H1 (cell line): Measurements from ENCODE around the gene MCM3AP. TPM values are rescaled to one million over a fixed set of nuclear protein-coding genes. Genes with fewer than 3 reads are reported as not detected.
A peak's percentile ranks its signal among the peaks of the same experiment; 100 is the strongest.

Experiments
- BACH1 ChIP-seq: IDR thresholded peaks from 2 replicates; pipeline ENCODE4 v1.6.1; 2012; ENCODE audit warnings: low read length, improper control_type of control experiment
- CREB1 ChIP-seq: IDR thresholded peaks from 2 replicates; pipeline ENCODE4 v1.6.1; 2012; ENCODE audit warnings: inconsistent platforms
- EP300 ChIP-seq, 2 experiments: IDR thresholded peaks; 1 replicate in 1 of 2; 2 replicates in 1 of 2; pipeline ENCODE4 v1.6.1; 2011 to 2012; ENCODE audit warnings: low read depth in 2 of 2, low read length in 2 of 2, mild to moderate bottlenecking in 2 of 2, borderline replicate concordance in 1 of 2, inconsistent platforms in 1 of 2, moderate library complexity in 1 of 2
- FOSL1 ChIP-seq: IDR thresholded peaks from 2 replicates; pipeline ENCODE4 v1.6.1; 2011; ENCODE audit warnings: mild to moderate bottlenecking, low read depth, low read length, moderate library complexity; ENCODE audit not compliant: insufficient read depth
- GABPA ChIP-seq: IDR thresholded peaks from 2 replicates; pipeline ENCODE4 v1.6.1; 2011; ENCODE audit warnings: mild to moderate bottlenecking, low read length, moderate library complexity, borderline replicate concordance; ENCODE audit not compliant: insufficient read depth
- HDAC6 ChIP-seq: IDR thresholded peaks from one replicate; pipeline ENCODE4 v1.7.1; 2012; ENCODE audit warnings: low read depth, mild to moderate bottlenecking, inconsistent platforms, low read length, moderate library complexity
- KDM4A ChIP-seq: IDR thresholded peaks from one replicate; pipeline ENCODE4 v1.7.1; 2012; ENCODE audit warnings: low read depth, mild to moderate bottlenecking, moderate library complexity, low read length, inconsistent platforms; ENCODE audit not compliant: severe bottlenecking
- POLR2AphosphoS5 ChIP-seq: IDR thresholded peaks from 2 replicates; pipeline ENCODE4 v1.6.1; 2011; ENCODE audit warnings: low read depth, low read length
- RNF2 ChIP-seq: fragments of 200-900, 300-1000 bp; sonication (generic); IDR thresholded peaks from 2 replicates; pipeline ENCODE4 v1.7.1; 2016; ENCODE audit warnings: borderline replicate concordance, low read depth, mild to moderate bottlenecking, antibody characterized with exemption, low read length; ENCODE audit not compliant: poor library complexity, severe bottlenecking; ENCODE audit errors: missing control alignments
- SIX5 ChIP-seq: IDR thresholded peaks from 2 replicates; pipeline ENCODE4 v1.6.1; 2011; ENCODE audit warnings: mild to moderate bottlenecking, low read depth, low read length
- SUZ12 ChIP-seq: fragments of 200-600 bp; sonication (generic); IDR thresholded peaks from 2 replicates; pipeline ENCODE4 v1.6.1; 2012; ENCODE audit warnings: mild to moderate bottlenecking, inconsistent platforms, low read length, moderate library complexity, mixed read lengths
- TAF1 ChIP-seq: IDR thresholded peaks from 2 replicates; pipeline ENCODE4 v1.6.1; 2011; ENCODE audit warnings: mild to moderate bottlenecking, low read depth, low read length
- TCF12 ChIP-seq: IDR thresholded peaks from 2 replicates; pipeline ENCODE4 v1.6.1; 2011; ENCODE audit warnings: low read depth, mild to moderate bottlenecking, low read length
- polyA plus RNA-seq, 7 experiments: library from polyadenylated mRNA; depleted of rRNA in 3 of 7; stranded (reverse) in 5 of 7; unstranded in 2 of 7; fragments of >200 nt in 5 of 7; fragments of 200-250 nt in 2 of 7; gene quantifications; 1 replicate in 5 of 7; 2 replicates in 1 of 7; 4 replicates in 1 of 7; pipeline versions ENCODE4 v1.2.1 to v1.2.3, GENCODE V29; 2011 to 2013; ENCODE audit warnings: missing spikeins in 2 of 7, mixed read lengths in 2 of 7
- total RNA-seq: library from RNA; stranded (reverse); fragmentation: NEBNext Ultra II Directional; extraction: Animal tissue kit (Norgen Biotek cat#: 25700); gene quantifications from 2 replicates; pipeline ENCODE4 v1.2.1, GENCODE V29; 2021
- TF ChIP-seq, protein P1 (sequence below): IDR thresholded peaks from 2 replicates; pipeline ENCODE4 v1.6.1; 2012; ENCODE audit warnings: inconsistent platforms
- TF ChIP-seq, protein P2 (sequence below): IDR thresholded peaks from 2 replicates; pipeline ENCODE4 v1.6.1; 2012; ENCODE audit warnings: inconsistent platforms
- TF ChIP-seq, protein P3 (sequence below): IDR thresholded peaks from 2 replicates; pipeline ENCODE4 v1.6.1; 2012; ENCODE audit warnings: low read length, inconsistent platforms

Gene MCM3AP
- total and polyA plus RNA-seq, 2 of the 8 experiments (the other 6 are each of a cell fraction or from before 2014, with no cell fraction given), result 37.2 to 119 TPM

DNA sequence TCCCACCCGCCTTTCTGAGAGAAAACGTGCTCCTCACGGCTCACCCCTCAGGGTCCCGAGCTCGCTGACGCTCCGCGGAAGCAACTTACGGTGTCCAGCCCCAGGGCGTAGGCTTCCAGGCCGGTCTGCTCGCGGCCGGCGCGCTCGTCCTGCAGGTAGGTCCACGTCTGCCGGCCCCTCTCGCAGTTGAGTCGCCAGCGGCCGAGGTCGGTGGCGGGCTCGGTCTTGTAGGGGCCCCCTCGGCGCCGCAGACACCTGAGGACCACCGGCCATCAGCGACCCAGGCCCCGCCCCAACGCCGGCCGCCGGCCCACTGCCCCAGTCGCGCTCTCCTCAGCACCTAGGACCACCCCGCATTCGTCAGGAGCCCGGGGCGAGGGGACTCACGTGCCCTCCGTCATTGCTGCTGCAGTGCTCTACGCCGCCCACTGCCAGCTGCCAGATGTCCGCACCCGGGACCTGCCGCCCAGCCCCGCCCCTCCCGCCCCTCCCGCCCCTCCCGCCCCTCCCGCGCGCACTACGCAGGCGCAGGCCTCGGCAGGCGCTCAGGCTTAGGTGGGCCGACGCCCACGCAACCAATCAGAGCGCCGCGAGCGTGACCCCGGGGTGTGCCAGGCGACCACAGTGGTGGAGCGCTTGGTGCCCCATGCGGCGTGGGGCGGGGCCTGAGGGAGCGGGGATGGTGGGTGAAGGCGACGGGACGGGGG, 56.9 kb downstream of the MCM3AP start, which contains the start of gene LSS (continued):
- TF ChIP-seq, protein P1, sequence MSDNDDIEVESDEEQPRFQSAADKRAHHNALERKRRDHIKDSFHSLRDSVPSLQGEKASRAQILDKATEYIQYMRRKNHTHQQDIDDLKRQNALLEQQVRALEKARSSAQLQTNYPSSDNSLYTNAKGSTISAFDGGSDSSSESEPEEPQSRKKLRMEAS, result peak; percentile 78
- TF ChIP-seq CREB1, result peak; percentile 52; the same call in 1 of the 2 replicates
- no peak for TF ChIP-seq SIX5
- peak; percentile 94 for TF ChIP-seq KDM4A
- TF ChIP-seq POLR2AphosphoS5, result peak; percentile 79; the same call in 1 of the 2 replicates
- TF ChIP-seq, protein P2, sequence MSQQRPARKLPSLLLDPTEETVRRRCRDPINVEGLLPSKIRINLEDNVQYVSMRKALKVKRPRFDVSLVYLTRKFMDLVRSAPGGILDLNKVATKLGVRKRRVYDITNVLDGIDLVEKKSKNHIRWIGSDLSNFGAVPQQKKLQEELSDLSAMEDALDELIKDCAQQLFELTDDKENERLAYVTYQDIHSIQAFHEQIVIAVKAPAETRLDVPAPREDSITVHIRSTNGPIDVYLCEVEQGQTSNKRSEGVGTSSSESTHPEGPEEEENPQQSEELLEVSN, result peak; percentile 83
- TF ChIP-seq FOSL1, result no peak
- TF ChIP-seq EP300 (IDR thresholded peaks at IDR 0.05; ENCODE audit: borderline replicate concordance in 1 of 2, low read depth in 2 of 2, low read length in 2 of 2), result no peak
- 0 out of 2 replicates have a peak, but pooled peaks have one; percentile 24 for TF ChIP-seq TCF12
- TF ChIP-seq GABPA, result no peak
- TF ChIP-seq BACH1, result 0 out of 2 replicates have a peak, but pooled peaks have one; percentile 9
- peak; percentile 70 for TF ChIP-seq TAF1
- TF ChIP-seq HDAC6, result no peak
- TF ChIP-seq, protein P3, sequence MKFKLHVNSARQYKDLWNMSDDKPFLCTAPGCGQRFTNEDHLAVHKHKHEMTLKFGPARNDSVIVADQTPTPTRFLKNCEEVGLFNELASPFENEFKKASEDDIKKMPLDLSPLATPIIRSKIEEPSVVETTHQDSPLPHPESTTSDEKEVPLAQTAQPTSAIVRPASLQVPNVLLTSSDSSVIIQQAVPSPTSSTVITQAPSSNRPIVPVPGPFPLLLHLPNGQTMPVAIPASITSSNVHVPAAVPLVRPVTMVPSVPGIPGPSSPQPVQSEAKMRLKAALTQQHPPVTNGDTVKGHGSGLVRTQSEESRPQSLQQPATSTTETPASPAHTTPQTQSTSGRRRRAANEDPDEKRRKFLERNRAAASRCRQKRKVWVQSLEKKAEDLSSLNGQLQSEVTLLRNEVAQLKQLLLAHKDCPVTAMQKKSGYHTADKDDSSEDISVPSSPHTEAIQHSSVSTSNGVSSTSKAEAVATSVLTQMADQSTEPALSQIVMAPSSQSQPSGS, result no peak
- TF ChIP-seq SUZ12, result no peak
- TF ChIP-seq RNF2, result no peak
